Liver (tissue), 9 donors: ENCODE data around the gene CSNK1A1L. TPM values are rescaled to one million over a fixed set of nuclear protein-coding genes. Genes with fewer than 3 reads are reported as not detected.

Experiments
- DNase-seq: peaks from one replicate; pipeline ENCODE4 v3.0.0-alpha.2; 2017; ENCODE audit warnings: low spot score
- H3K27ac ChIP-seq, 2 donors: one replicate each; pipeline ENCODE4 v1.7.0; 2013; ENCODE audit warnings: inconsistent platforms in 2 of 2, low read length in 2 of 2, control low read depth in 1 of 2, low read depth in 1 of 2, mild to moderate bottlenecking in 1 of 2
- H3K27me3 ChIP-seq, 4 donors: one replicate each; pipeline versions ENCODE4 v1.6.1 to v1.7.0; 2013; ENCODE audit warnings: low read length in 3 of 4, inconsistent platforms in 1 of 4, mild to moderate bottlenecking in 1 of 4, moderate library complexity in 1 of 4; ENCODE audit not compliant: control insufficient read depth in 4 of 4, insufficient read depth in 4 of 4
- H3K36me3 ChIP-seq, 4 donors: one replicate each; pipeline versions ENCODE4 v1.6.1 to v1.7.0; 2013; ENCODE audit warnings: low read length in 3 of 4, mild to moderate bottlenecking in 3 of 4, low read depth in 1 of 4, moderate library complexity in 1 of 4; ENCODE audit not compliant: control insufficient read depth in 4 of 4, insufficient read depth in 3 of 4
- H3K4me1 ChIP-seq, 4 donors: one replicate each; pipeline versions ENCODE4 v1.6.1 to v1.7.0; 2013; ENCODE audit warnings: low read length in 3 of 4, mild to moderate bottlenecking in 3 of 4, moderate library complexity in 1 of 4; ENCODE audit not compliant: control insufficient read depth in 4 of 4, insufficient read depth in 4 of 4
- H3K4me3 ChIP-seq, 3 donors: one replicate each; pipeline versions ENCODE4 v1.6.1 to v1.7.0; 2013; ENCODE audit warnings: low read length in 3 of 3, control low read depth in 1 of 3, low read depth in 1 of 3, mild to moderate bottlenecking in 1 of 3
- H3K9ac ChIP-seq, 2 donors: one replicate each; pipeline ENCODE4 v1.7.0; 2013; ENCODE audit warnings: low read length in 2 of 2, mild to moderate bottlenecking in 2 of 2, moderate library complexity in 2 of 2, control low read depth in 1 of 2, low read depth in 1 of 2
- H3K9me3 ChIP-seq, 4 donors: one replicate each; pipeline versions ENCODE4 v1.6.1 to v1.7.0; 2013; ENCODE audit warnings: low read length in 3 of 4; ENCODE audit not compliant: control insufficient read depth in 4 of 4
- EGR1 ChIP-seq, 2 donors: IDR thresholded peaks; 2 replicates each; pipeline ENCODE4 v1.6.1; 2016 to 2018; ENCODE audit warnings: antibody characterized with exemption in 2 of 2, low read depth in 2 of 2
- FOXA2 ChIP-seq: IDR thresholded peaks from 2 replicates; pipeline ENCODE4 v1.6.1; 2016; ENCODE audit warnings: antibody characterized with exemption
- GABPA ChIP-seq, 2 donors: IDR thresholded peaks in 1 of 2; conservative IDR thresholded peaks in 1 of 2; 2 replicates each; pipeline ENCODE4 v1.6.1; 2016; ENCODE audit warnings: antibody characterized with exemption in 2 of 2, mild to moderate bottlenecking in 1 of 2, moderate library complexity in 1 of 2
- HNF4A ChIP-seq, 2 donors: conservative IDR thresholded peaks; 2 replicates each; pipeline ENCODE4 v1.6.1; 2016; ENCODE audit warnings: antibody characterized with exemption in 2 of 2, mild to moderate bottlenecking in 2 of 2
- HNF4G ChIP-seq: IDR thresholded peaks from 2 replicates; pipeline ENCODE4 v1.6.1; 2016; ENCODE audit warnings: antibody characterized with exemption
- JUND ChIP-seq, 2 donors: IDR thresholded peaks; 2 replicates each; pipeline ENCODE4 v1.6.1; 2016; ENCODE audit warnings: antibody characterized with exemption in 2 of 2
- MAX ChIP-seq: IDR thresholded peaks from 2 replicates; pipeline ENCODE4 v1.6.1; 2016; ENCODE audit warnings: antibody characterized with exemption
- NR2F2 ChIP-seq: IDR thresholded peaks from 2 replicates; pipeline ENCODE4 v1.6.1; 2016; ENCODE audit warnings: antibody characterized with exemption
- RAD21 ChIP-seq, 2 donors: IDR thresholded peaks; 2 replicates each; pipeline ENCODE4 v1.6.1; 2016; ENCODE audit warnings: antibody characterized with exemption in 2 of 2, mild to moderate bottlenecking in 2 of 2
- RXRA ChIP-seq, 2 donors: IDR thresholded peaks; 2 replicates each; pipeline ENCODE4 v1.6.1; 2017 to 2018; ENCODE audit warnings: antibody characterized with exemption in 2 of 2, mild to moderate bottlenecking in 1 of 2
- SP1 ChIP-seq: IDR thresholded peaks from 2 replicates; pipeline ENCODE4 v1.6.1; 2018; ENCODE audit warnings: antibody characterized with exemption, mild to moderate bottlenecking
- TAF1 ChIP-seq: conservative IDR thresholded peaks from 2 replicates; pipeline ENCODE4 v1.6.1; 2016; ENCODE audit warnings: antibody characterized with exemption, mild to moderate bottlenecking
- YY1 ChIP-seq: IDR thresholded peaks from 2 replicates; pipeline ENCODE4 v1.6.1; 2016; ENCODE audit warnings: antibody characterized with exemption, mild to moderate bottlenecking
- WGBS: extraction: QIAGEN DNeasy Blood & Tissue Kit; methylation state at CpG from one replicate; pipeline ENCODE4 v1.1.7; 2013; 5-methylcytosine and 5-hydroxymethylcytosine counted together
- polyA plus RNA-seq, 2 donors: library from polyadenylated mRNA; stranded (reverse) in 1 of 2; unstranded in 1 of 2; fragments of 200-250 nt in 1 of 2; fragments of >200 nt in 1 of 2; fragmentation: Nextera tagmentation in 1 of 2; extraction: Ambion mirVana in 1 of 2; gene quantifications; one replicate each; pipeline versions ENCODE4 v1.2.1 to v1.2.3, GENCODE V29; 2013 to 2015
- total RNA-seq, 2 donors: library from RNA; depleted of rRNA; stranded (reverse); fragments of >200 nt; gene quantifications; one replicate each; pipeline ENCODE4 v1.2.3, GENCODE V29; 2014
- TF ChIP-seq, protein P1 (sequence below): IDR thresholded peaks from 2 replicates; pipeline ENCODE4 v1.6.1; 2016; ENCODE audit warnings: antibody characterized with exemption
- TF ChIP-seq, protein P2 (sequence below): fragments of 150-350 bp; IDR thresholded peaks from 2 replicates; pipeline ENCODE4 v1.5.1; 2017; ENCODE audit warnings: improper control_type of control experiment, low read depth, low read length; ENCODE audit not compliant: missing input control
- TF ChIP-seq, protein P3 (sequence below): IDR thresholded peaks from 2 replicates; pipeline ENCODE4 v1.6.1; 2016; ENCODE audit warnings: antibody characterized with exemption
- TF ChIP-seq, protein P4 (sequence below): IDR thresholded peaks from 2 replicates; pipeline ENCODE4 v1.6.1; 2016; ENCODE audit warnings: antibody characterized with exemption, mild to moderate bottlenecking
- donor health status: healthy.
- donor health status: healthy.
- donor health status: healthy.
- donor health status: healthy.
- donor health status: healthy.

CSNK1A1L gene
- total and polyA plus RNA-seq, 4 donors: not detected

DNA sequence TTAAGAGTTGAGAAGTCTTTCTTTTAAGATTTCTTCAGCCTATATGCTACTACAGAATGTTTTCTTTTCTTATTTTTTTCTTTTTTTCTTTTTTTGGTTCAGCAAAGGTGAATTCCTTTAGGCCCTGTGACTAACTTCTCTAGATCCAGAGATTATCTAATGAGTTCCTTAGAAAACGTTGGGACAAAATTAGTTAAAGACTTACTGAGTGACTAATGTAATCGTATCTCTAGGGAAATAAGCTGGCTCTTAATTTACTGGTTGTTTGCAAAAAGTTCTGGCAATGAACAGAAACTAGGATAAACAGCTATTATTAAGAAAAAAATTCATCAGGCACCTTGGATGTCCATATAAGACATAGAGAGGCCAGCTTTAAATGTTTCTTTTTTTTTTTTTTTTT, 30.7 kb upstream of the CSNK1A1L start:
- peaks cover 0 to 2% (median 0%) of the 10 kb centered on the region in 4 donors for H3K9me3 ChIP-seq
- no peak for TF ChIP-seq HNF4A (conservative IDR thresholded peaks at IDR 0.05)
- no peak overlapping the region for H3K4me3 ChIP-seq
- no peaks in the 10 kb centered on the region for H3K36me3 ChIP-seq
- no peak overlapping the region for H3K27ac ChIP-seq
- H3K4me1 ChIP-seq: no peaks in the 10 kb centered on the region
- H3K27me3 ChIP-seq: no peaks in the 10 kb centered on the region
- WGBS: 46% methylated on average over 2 of the region's 2 CpGs
- no peak overlapping the region for H3K9ac ChIP-seq
- no peak for DNase-seq

- H3K27ac ChIP-seq: no peak overlapping the region
- WGBS: 57% methylated on average over 6 of the region's 6 CpGs
- H3K27me3 ChIP-seq: no peaks in the 10 kb centered on the region
- no peak for TF ChIP-seq EGR1 (IDR thresholded peaks at IDR 0.05; ENCODE audit: low read depth in 2 of 2)
- TF ChIP-seq SP1: no peak
- no peak for TF ChIP-seq YY1
- TF ChIP-seq, protein P1, sequence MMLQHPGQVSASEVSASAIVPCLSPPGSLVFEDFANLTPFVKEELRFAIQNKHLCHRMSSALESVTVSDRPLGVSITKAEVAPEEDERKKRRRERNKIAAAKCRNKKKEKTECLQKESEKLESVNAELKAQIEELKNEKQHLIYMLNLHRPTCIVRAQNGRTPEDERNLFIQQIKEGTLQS: no peak
- TF ChIP-seq, protein P2, sequence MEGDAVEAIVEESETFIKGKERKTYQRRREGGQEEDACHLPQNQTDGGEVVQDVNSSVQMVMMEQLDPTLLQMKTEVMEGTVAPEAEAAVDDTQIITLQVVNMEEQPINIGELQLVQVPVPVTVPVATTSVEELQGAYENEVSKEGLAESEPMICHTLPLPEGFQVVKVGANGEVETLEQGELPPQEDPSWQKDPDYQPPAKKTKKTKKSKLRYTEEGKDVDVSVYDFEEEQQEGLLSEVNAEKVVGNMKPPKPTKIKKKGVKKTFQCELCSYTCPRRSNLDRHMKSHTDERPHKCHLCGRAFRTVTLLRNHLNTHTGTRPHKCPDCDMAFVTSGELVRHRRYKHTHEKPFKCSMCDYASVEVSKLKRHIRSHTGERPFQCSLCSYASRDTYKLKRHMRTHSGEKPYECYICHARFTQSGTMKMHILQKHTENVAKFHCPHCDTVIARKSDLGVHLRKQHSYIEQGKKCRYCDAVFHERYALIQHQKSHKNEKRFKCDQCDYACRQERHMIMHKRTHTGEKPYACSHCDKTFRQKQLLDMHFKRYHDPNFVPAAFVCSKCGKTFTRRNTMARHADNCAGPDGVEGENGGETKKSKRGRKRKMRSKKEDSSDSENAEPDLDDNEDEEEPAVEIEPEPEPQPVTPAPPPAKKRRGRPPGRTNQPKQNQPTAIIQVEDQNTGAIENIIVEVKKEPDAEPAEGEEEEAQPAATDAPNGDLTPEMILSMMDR: no peak
- no peak for TF ChIP-seq HNF4G
- no peak for TF ChIP-seq HNF4A (conservative IDR thresholded peaks at IDR 0.05)
- no peak for TF ChIP-seq JUND (IDR thresholded peaks at IDR 0.05)
- TF ChIP-seq TAF1: no peak
- no peak for TF ChIP-seq MAX
- TF ChIP-seq GABPA (IDR thresholded peaks at IDR 0.05 in 1 of 2, conservative IDR thresholded peaks at IDR 0.05 in 1 of 2): no peak
- TF ChIP-seq NR2F2: no peak
- no peak for TF ChIP-seq RAD21 (IDR thresholded peaks at IDR 0.05)
- TF ChIP-seq RXRA (IDR thresholded peaks at IDR 0.05): no peak
- TF ChIP-seq, protein P3, sequence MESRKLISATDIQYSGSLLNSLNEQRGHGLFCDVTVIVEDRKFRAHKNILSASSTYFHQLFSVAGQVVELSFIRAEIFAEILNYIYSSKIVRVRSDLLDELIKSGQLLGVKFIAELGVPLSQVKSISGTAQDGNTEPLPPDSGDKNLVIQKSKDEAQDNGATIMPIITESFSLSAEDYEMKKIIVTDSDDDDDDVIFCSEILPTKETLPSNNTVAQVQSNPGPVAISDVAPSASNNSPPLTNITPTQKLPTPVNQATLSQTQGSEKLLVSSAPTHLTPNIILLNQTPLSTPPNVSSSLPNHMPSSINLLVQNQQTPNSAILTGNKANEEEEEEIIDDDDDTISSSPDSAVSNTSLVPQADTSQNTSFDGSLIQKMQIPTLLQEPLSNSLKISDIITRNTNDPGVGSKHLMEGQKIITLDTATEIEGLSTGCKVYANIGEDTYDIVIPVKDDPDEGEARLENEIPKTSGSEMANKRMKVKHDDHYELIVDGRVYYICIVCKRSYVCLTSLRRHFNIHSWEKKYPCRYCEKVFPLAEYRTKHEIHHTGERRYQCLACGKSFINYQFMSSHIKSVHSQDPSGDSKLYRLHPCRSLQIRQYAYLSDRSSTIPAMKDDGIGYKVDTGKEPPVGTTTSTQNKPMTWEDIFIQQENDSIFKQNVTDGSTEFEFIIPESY: no peak
- TF ChIP-seq, protein P4, sequence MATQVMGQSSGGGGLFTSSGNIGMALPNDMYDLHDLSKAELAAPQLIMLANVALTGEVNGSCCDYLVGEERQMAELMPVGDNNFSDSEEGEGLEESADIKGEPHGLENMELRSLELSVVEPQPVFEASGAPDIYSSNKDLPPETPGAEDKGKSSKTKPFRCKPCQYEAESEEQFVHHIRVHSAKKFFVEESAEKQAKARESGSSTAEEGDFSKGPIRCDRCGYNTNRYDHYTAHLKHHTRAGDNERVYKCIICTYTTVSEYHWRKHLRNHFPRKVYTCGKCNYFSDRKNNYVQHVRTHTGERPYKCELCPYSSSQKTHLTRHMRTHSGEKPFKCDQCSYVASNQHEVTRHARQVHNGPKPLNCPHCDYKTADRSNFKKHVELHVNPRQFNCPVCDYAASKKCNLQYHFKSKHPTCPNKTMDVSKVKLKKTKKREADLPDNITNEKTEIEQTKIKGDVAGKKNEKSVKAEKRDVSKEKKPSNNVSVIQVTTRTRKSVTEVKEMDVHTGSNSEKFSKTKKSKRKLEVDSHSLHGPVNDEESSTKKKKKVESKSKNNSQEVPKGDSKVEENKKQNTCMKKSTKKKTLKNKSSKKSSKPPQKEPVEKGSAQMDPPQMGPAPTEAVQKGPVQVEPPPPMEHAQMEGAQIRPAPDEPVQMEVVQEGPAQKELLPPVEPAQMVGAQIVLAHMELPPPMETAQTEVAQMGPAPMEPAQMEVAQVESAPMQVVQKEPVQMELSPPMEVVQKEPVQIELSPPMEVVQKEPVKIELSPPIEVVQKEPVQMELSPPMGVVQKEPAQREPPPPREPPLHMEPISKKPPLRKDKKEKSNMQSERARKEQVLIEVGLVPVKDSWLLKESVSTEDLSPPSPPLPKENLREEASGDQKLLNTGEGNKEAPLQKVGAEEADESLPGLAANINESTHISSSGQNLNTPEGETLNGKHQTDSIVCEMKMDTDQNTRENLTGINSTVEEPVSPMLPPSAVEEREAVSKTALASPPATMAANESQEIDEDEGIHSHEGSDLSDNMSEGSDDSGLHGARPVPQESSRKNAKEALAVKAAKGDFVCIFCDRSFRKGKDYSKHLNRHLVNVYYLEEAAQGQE: no peak
- TF ChIP-seq FOXA2: no peak
- H3K4me1 ChIP-seq: no peaks in the 10 kb centered on the region
- DNase-seq: no peak
- no peak overlapping the region for H3K9ac ChIP-seq
- no peak overlapping the region for H3K4me3 ChIP-seq
- peaks cover 0 to 2% (median 0%) of the 10 kb centered on the region in 4 donors for H3K9me3 ChIP-seq
- H3K36me3 ChIP-seq: no peaks in the 10 kb centered on the region
Measured at GRCh38 chr13:37134411-37135041, 29.1 kb upstream of the CSNK1A1L start.
